HG03378 (cell line): ENCODE data around the gene SSB.
"Not testable (repeated sequence)": the region's sequence is repeated elsewhere in the genome, so short reads cannot be mapped to it uniquely, and the experiment has no call there.

Experiments used
- ATAC-seq: cut with Tn5 transposase; IDR thresholded peaks from one replicate; pipeline ENCODE4 v1.9.1; 2021; ENCODE audit warnings: mild to moderate bottlenecking, moderate library complexity; ENCODE audit not compliant: unreplicated experiment

The SSB gene

DNA sequence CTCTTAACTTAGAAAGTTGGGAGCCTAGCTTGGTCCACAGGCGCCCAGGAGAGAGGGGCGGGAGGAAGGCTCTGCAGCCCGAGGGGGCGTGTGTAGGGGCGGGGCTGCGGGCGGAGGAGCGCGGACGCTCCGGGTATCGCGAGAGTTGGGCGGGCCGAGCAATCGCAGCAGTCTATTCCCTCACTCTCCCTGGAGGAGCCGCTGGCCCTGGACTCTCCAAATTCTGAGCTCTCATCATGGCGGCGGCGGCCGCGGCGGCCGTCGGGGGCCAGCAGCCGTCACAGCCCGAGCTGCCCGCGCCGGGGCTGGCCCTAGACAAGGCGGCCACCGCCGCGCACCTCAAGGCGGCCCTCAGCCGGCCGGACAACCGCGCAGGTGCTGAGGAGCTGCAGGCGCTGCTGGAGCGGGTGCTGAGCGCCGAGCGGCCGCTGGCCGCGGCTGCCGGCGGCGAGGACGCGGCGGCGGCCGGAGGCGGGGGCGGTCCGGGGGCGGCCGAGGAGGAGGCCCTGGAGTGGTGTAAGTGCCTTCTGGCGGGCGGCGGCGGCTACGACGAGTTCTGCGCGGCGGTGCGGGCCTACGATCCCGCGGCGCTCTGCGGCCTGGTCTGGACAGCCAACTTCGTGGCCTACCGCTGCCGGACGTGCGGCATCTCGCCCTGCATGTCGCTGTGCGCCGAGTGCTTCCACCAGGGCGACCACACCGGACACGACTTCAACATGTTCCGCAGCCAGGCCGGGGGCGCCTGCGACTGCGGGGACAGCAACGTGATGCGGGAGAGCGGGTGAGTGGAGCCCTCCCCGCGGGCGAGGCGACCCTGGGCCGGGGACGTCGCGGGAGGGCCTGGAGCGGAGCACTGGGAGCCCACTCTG, 28.8 kb downstream of the SSB start, which contains the start of gene UBR3:
UBR3 (plus strand) TSS at position 183 of the 869 bp plus-strand sequence; CDS start at position 237, 54 bp downstream.
- ATAC-seq = peak; percentile 80

- peak; percentile 29 for ATAC-seq
Observed at GRCh38 chr2:169828141-169828811, 29.6 kb downstream of the SSB start.

- ATAC-seq = no peak
Observed at GRCh38 chr2:169834401-169834800, 35.7 kb downstream of the SSB start.

- ATAC-seq = no peak
Observed at GRCh38 chr2:169838743-169839489, 40.2 kb downstream of the SSB start.

DNA sequence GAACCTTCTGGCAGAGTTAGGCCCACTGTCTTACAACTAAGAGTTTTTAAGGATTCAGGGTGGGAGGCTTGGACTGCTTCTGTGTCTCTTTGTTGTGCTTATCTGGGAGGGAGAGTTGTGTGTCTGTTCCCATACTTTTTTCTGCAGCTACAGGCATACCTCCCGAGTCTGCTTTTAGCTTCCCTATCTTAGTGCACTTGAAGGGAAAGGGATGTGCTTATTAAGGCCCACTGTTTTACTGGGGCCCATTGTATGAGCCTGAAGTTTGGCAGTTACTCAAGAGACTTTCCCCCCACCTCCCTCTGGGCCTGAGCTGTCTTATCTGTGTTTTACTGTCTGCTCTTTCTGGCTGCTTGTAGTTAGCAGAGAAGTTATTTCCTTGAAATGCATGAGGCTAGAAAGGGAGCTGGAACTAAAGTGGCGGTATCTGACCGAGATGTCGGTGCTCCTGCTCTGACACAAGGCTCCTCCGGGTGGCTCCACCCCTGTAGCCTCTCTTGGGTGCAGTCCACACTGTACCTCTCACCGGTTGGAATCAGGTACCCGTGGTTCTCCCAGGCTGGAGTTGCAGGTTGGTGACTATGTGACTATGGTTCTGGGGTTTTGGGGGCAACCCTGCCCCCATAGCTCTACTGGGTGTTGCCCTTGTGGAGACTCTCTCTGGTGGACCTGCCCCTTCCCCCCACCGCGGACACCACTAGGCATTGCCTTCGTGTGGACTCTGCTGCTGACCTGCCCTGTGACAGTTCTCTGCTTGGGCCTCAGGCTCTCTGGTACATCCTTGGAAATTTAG, 41.5 kb downstream of the SSB start:
- ATAC-seq = no peak

- ATAC-seq = no peak
Observed at GRCh38 chr2:169840747-169841142, 42.1 kb downstream of the SSB start.

DNA sequence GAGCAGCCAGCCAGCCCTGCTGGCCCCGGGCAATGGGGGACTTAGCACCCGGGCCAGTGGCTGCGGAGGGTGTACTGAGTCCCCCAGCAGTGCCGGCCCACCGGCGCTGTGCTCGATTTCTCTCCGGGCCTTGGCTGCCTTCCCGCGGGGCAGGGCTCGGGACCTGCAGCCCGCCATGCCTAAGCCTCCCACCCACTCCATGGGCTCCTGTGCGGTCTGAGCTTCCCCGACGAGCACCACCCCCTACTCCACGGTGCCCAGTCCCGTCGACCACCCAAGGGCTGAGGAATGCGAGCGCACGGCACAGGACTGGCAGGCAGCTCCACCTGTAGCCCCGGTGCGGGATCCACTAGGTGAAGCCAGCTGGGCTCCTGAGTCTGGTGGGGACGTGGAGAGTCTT, 43.0 kb downstream of the SSB start:
- ATAC-seq = not testable (repeated sequence)

GRCh38 chr2:169845016-169845415, 46.3 kb downstream of the SSB start:
- ATAC-seq = no peak

GRCh38 chr2:169848959-169849693, 50.5 kb downstream of the SSB start:
- not testable (repeated sequence) for ATAC-seq

GRCh38 chr2:169849710-169850109, 51.0 kb downstream of the SSB start:
- ATAC-seq = no peak

- no peak for ATAC-seq
Observed at GRCh38 chr2:169853041-169853668, 54.5 kb downstream of the SSB start.

GRCh38 chr2:169855281-169856258, 56.9 kb downstream of the SSB start:
- ATAC-seq = not testable (repeated sequence)

GRCh38 chr2:169859423-169859822, 60.8 kb downstream of the SSB start:
- ATAC-seq = no peak

- ATAC-seq = no peak
Observed at GRCh38 chr2:169860149-169860548, 61.5 kb downstream of the SSB start.
